ENCODE results near the gene LYSMD1.

Gene LYSMD1

DNA sequence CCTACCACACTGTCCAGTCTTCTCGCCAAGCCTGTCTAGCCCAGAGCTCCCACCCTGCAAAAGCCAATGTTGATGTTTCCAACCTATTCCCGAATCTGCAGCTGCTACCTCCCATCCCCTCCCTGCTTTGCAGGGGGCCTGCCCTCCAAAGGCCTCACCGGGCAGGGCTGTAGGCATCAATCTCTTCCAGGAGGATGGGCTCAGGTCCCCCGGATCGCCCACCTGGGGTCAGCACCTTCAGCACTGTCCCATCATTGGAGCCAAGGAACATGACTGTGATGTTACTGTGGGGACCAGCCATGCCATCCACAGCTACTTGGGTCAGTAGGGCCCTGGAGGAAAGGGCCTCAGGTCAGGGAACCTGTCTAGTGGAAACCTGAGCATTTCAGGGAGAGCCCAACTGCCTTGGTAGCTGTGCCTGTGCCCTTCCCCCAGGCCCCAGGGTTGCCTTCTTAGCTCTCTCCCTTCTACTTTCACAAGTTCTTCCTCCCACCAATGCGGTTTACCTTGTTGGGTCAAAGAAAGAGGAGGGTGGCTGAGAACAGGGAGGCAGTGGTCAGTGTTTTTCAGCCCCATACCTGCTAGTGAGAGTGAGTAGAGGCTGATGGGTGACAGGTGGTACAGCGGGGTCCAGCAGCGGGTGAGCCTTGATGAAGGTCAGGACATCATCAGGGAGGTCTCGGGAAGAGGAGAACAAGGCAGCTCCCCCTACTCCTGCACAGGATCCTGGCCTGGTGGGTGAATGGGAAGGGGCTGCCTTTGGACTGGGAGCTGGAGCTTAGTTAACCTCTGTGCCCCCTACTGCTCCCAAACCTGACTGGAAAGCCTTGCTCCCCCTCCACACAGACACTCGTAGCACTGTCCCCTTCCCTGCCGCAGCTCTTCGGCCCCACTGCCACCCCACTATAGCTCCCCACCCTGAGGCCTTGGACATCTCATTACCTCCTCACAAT lies 30.0 kb downstream of the LYSMD1 start:
- DNase-seq, result no peak

DNA sequence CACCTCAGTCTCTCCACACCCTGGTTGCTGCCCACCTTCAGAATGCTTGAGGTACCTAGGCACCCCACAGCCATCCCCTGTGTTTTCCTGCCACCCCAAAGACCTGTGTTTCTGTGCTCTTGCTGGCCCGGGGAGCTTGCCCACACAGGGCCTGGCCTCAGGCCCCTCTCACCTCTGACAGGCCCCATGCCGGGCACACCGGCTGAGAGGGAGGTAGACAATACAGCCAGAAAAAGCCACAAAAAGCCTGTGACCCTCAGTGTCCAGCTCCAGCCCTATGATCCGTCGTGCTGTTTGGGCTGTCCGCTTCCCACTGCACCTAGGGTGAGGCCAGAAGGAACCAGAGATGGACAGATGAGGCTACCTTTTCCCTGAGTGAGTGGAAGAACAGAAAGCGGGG lies 30.7 kb downstream of the LYSMD1 start:
- no peak for DNase-seq

DNA sequence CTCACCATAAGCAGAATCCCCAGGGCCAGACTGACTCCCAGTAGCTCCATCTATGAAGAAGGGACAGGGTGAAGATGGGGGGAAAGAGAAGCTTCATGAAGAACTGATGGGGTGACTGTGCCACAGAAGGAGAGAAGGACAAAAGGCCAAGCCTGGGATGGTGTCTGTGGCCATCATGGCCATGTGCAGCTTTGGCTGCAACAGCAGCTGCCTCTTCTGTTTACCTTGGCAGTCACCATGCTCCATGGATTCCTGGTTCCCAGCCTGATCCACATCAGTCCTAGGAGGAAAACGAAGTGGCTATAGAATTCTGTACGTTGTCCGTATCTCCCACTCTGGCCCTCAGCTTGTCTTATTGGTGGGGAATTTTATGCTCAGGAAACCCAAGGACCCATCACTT lies 31.3 kb downstream of the LYSMD1 start:
- no peak for DNase-seq

DNA sequence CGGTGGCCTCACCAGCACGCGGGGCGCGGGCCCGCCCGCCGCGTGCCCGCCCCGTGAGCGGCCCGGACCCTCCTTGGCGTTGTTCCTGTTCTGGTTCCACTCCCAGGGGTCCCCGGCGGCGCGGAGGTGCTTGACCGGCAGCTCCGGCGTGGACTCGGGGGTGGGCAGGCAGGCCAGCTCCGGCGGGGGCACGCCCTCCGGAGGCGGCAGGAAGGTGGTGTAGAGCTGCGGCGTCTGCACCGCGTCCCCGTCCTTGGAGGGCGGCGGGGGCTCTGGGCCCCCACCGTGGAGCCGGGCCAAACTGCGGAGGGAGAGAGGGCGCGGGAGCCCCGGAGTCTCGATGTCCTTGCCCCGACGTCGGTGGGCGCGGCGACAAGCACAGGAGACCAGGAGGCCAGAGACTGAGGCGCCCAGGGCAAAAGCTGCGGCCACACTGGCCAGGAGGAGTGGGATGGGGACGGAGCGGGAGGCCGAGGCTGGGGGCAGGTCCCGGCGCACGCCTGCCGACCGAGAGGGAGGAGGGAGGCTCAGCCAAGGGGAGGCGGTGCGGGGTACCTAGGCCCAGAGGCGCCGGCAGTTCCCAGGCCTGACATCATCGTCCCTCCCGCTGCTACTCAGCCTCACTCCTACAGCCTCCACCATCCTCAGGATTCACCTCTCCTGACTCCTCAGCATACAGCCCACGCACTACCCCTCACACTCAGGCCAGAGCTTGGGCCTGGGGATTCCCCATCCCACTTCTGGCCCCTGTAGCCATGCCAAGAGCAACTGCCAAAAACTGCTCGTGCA lies 32.5 kb downstream of the LYSMD1 start:
- DNase-seq, result no peak

DNA sequence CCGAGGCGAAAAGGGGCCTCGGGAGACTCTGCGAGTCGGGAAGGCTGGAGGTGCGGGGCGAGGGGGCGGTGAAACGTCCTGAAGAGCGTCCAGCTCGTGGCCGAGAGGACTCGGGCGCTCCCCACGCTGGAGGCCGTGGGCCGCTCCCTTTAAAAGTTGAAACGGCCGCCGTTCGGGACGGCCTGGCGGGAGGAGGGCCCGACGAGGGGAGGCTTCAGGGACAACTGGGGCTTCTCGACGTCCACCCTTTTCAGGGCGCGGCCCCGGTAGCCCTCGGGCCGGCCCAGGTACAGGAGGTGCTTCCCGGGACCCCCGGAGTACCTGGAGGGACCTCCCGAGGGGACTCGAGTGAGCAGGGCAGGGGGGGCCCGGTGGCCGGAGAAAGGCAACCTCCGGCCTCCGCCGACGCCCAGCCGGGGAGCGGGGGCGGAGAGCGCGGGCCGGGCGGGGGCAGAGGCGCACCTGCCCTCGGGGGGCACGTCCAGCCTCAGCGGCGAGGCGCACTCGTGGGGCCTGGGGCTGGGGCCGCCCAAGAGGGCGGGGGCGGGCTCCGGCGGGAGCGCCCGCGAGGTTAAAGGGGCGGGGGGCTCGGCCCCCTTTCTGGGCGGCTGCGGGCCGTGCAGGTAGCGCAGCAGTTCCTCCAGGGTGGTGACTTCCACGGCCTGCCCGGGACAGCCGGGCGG lies 33.2 kb downstream of the LYSMD1 start:
- no peak for DNase-seq

DNA sequence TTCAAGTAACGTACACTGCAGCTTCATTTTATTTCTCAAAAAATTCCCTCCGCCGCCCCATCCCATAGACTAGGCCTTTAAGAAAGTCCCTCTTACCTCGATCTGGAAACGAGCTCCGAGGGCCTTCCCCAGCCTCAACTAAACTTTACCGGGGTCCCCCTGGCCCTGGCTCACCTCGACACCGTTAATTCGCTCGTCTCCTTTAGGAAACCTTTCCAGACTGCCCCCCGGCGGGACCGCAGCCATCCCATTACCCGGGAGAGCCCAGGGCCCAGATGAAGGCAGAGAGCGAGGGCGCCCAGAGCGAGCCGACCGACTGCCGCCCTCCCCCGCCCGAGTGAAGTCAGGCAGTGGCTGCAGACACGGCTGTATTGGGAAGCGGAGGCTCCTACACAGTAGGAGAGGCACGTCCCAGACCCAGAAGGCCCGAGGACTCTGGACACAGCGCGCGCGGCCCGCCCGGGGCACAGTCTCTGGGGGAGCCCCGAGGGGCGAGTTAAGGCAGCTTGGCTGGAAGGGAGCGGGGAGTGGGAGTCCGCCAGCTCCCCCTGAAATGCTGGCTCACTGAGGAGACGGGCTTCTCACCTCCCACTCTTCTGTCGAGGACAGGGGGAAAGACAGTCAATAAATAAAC lies 33.9 kb downstream of the LYSMD1 start:
- no peak for DNase-seq

DNA sequence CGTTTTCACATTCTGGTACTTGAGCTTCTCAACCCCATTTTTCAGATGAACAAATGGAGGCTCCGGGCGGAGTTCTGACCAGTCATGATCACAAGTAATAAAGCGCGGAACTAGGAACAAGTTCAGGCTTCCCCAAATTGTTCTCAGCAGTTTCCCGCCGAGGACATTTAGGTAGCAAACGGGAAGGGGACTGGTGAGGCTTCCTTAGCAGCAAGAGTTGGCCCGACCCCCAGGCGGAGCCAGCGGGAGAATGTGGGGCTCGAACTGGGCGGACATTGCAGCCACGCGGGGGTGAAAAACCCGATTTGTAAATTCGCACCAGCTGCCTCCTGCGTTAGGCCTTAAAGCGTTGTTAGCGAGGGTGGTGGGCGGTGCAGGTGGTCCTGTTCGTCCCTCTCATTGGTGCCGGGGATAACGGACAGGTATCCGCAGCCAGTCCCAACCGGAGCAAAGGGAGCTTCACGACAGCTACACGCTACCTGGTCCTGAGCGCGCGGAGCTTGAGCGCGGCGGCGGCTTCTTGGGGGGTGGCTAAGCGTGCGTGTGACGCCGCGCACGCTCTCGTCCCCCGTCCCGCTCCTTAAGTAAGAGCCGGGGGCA lies 34.6 kb downstream of the LYSMD1 start:
- DNase-seq, result peak; percentile 78 to 83

DNA sequence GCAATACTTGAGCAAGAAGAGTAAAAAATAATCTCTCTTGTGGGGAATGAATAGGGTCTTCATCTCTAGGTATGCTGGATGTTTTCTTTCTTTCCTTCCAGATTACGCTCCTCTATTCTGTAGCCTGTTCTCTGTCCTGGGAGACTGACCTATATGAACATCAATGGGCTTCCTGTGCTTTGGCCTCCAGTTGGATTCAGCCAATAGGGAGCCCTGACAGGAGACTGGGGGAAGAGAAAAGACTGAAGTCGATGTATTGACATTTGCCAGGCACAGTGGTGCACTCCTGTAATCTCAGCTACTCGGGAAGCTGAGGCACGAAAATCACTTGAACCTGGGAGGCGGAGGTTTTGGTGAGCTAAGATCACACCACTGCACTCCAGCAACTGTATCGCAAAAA lies 36.9 kb downstream of the LYSMD1 start:
- DNase-seq, result no peak

DNA sequence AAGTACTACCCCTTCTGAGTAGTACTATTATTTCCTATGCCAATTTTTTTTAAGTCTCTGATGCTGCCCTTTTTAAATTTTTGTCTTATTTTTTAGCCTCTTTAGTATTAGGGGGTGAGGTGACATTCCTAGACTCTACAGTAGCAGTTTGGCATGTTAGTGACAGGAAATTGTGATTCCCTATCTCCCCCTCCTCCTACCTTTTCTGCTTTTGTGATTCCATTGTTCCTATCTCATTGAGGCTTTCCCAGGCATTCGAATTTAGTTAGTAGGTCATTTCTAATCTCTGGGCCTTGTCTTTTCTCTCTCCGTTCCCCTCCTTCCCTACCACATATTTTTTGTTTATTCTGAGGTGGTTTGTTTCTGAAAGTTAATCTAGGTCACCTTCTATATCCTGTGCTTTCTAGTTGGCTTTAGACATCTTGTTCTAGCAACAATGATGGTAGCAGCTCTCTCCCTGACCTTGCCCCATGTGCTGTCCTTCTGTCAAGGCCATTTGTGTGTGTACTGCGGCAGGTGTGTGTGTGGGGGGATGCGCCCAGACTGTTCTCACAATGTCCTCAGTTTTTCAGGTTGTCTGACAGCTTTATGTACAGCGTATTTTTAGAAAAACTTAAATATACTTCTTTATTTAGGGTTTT lies 40.8 kb downstream of the LYSMD1 start:
- no peak for DNase-seq

DNA sequence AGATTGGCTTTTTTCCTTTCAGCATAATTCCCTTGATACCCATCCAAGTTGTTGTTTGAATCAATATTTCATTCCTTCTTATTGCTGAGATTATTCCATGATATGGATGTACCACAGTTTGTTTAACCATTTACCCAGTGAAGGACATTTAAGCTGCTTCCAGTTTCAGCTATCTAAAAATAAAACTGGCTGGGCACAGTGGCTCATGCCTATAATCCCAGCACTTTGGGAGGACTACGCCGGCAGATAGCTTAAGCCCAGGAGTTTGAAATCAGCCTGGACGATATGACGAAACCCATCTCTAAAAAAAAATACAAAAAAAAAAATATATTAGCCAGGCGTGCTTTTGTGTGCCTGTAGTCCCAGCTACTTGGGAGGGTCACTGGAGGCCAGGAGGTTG lies 51.8 kb downstream of the LYSMD1 start:
- no peak for DNase-seq
